NCI-H2227 (cell line): ENCODE measurements around the gene CD48.
"Not testable (repeated sequence)": the region's sequence is repeated elsewhere in the genome, so short reads cannot be mapped to it uniquely, and the experiment has no call there.

Source experiments
- DNase-seq: peaks from one replicate; lab custom pipeline; 2025; ENCODE audit not compliant: unreplicated experiment; lab: John Stamatoyannopoulos, UW

The CD48 gene

DNA sequence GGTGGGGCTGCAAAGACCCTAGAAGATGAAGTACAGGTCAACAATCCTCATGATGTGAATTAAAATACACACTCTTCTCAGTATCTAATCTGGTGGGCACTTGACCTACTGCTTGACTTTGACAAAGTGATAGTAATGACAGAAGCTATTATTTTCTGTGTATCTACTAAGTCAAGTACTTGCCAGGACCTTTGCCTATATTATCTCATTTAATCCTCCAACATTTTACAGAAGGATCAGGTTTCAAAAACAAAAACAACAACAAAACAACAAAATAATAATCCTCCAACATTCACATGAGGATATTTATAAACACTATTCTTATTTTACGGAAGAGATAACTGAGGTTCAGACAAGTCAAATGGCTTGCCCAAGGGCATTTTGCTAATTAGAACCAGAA, 4.4 kb upstream of the CD48 start:
- DNase-seq: no peak

DNA sequence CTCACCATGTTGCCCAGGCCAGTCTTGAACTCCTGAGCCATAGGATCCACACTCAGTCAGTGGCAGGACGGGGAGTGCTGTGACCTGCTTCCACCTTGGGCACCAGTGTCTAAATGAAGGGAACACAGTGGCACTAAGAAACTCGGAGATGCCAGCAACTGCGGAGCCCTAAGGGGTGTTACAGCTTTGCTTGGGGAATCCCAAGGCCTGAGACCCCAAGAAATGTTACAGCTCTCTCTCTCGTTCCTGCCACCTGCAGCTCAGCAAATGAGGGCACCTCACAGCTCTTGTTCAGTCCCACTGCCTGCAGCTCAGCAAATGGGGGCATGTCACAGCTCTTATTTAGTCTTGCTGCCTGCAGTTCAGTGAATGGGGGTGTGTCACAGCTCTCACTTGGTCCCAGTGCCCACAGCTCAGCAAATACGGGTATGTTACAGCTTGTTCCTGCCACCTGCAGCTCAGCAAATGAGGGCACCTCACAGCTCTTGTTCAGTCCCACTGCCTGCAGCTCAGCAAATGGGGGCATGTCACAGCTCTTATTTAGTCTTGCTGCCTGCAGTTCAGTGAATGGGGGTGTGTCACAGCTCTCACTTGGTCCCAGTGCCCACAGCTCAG, 2.5 kb upstream of the CD48 start:
- DNase-seq: not testable (repeated sequence)

DNA sequence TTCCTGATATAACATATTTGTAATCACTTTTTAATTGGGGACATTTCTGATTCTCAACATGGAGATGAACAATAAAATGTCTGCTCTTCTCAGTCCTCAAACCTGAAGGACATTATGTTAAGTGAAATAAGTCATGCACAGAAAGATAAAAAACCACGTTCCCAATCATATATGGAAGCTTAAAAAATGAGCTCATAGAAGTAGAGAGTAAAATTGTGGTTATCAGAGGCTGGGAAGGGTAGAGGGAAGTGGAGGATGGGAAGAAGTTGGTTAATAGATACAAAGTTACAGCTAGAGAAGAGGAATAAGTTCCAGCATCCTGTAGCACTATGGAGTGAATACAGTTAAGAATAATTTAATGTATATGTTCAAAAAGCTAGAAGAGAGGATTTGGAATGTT, 1.5 kb upstream of the CD48 start:
- no peak for DNase-seq

DNA sequence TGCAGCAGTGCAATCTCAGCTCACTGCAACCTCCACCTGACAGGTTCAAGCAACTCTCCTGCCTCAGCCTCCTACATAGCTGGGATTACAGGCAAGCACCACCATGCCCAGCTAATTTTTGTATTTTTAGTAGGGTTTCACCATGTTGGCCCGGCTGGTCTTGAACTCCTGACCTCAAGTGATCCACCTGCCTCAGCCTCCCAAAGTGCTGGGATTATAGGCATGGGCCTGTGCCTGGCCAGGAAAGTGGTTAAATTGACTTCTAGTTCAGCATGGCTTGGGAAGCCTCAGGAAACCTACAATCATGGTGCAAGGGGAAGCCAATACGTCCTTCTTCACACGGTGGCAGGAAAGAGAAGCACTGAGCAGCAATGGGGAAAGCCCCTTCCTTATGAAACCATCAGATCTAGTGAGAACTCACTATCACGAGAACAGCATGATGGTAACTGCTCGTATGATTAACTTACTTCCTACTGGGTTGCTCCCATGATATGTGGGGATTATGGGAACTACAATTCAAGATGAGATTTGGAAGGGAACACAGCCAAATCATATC, 981 bp upstream of the CD48 start:
- not testable (repeated sequence) for DNase-seq

DNA sequence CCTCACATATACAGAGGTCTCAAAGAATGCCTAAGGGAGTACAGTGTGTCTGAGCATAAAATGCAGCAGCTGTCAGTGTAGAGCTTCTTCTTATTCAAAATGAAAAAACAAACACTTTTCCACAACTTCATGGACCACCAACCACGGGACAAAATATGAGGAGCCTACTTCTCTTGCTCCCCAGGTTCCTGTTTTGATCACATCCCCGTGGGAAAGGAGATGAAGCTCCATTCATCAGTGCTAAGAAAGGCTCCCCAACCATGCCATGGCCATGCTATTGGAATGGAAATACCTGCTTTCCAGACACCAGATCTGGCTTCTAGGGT, 383 bp downstream of the CD48 start:
- no peak for DNase-seq

DNA sequence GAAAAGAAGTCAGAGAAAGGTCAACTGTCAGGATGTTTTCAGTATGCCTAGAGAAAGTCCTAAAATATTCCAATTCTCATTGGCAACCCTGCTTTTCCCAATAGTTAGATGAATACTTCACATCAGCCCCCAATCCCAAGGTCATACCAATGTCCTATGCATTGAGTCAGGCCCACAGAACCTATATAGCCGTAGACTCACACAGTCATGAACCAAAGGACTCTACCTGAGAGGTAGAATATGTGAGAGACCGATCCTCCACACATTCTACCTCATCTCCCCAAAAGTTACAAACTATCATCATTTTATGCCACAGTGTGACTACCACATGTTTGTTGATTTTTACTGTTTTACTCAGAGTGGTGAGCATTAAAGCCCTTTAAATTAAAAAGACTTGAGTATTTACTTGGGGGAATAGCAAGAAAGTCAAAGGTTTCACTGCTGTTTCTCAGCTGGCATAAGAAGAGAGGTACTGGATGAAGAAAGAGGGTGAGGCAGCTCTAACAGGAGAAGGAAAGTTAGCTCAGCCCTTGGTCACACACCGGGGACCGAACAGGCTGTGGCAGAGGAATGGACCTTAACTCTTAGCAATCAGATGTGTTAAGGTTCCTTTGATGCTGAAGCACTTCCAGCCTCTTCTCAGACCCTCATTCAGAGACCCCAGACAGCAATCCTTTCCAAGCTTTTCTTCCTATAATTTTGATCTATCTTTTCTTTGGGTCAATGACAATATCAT, 937 bp downstream of the CD48 start:
- no peak for DNase-seq

DNA sequence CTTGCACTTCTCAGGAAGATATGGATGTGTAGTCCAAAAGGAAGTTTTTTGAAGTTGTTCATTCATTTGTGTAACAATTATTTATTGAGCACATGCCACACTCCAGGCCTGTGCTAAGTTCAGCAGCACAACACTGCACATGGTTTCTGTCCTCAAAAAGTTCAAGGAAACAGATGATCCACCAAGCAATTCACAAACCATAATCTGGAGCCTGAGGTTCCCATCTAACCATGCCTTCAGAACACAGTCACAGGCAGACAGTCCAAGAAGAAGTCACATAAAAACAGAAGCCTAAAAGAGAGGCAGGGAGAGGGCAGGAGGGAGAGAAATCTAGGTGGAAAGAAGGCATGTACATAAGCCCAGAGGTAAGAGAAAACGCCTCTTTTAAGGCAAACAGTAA, 1.9 kb downstream of the CD48 start:
- no peak for DNase-seq

DNA sequence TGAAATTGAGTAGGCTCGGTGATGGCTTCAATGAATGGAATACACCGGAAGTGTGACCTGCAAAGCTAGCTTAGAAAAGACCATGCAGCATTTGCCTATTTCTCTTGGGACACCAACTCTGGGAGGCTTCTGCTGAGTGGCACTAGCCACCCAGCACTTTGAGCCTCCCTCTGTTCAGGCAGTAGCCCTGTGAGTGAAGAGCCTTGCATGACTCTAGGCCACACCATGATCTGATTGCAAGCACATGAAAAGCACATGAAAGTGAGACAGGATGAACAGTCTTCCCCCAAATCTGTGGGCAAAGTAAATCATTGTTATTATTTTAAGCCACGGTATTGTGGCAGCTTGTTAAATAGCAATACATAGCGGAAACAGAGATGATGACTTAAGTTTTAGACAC, 2.8 kb downstream of the CD48 start:
- no peak for DNase-seq

DNA sequence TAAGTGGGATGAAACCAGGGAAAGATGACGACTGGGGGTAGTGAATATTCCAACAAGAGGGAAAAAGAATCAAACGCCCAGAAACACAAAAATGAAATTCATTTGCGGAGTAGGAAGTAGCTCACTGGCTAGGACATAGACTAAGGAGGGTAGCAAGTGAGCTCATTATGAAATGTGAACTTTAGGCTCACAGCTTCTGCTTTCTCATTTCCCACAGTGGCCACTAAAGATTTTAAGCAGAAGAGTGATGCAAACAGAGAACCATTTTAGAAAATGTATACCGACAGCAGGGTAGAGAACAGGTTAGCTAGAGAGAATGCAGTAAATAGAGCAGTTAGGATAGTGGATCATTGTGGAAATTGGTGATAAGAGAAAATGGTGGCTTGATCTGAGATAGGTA, 3.5 kb downstream of the CD48 start:
- no peak for DNase-seq

DNA sequence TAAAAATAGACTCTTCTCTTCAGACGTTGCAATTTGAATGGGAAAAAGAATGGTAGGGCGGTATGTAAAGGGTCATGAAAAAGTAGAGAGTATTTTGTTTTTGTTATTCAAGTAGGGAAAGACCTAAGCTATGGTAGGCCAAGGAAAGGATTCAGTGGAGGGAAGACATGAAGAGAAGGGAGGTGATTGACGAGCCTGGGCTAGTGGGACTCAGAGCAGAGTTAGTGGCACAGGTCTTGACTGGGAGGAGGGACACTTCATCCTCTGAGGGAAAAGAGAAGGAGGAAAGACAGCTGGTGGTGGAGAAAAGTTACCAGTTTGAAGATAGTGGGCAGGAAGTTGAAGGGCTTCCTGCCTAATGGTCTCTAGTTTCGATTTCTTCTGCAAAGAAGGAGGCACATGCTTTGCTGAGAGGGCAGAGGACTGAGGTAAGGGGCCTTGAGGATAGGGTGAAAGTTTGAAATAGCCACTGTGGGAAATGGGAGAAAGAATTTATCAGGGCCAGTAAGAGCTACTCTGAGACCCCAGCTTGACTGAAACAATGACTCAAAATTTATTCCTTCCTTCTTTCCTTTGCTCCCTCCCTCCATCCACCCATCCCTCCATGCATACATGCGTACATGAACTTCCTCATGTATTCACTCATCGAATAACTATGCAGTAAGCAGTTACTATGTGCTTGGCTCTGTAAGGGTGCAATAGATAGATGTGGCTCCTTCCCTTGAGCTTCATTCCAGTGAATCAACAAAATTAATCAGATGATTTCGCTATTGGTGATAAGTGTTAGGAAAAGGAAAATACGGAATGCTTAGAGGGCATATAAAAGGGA, 4.2 kb downstream of the CD48 start:
- DNase-seq: no peak

DNA sequence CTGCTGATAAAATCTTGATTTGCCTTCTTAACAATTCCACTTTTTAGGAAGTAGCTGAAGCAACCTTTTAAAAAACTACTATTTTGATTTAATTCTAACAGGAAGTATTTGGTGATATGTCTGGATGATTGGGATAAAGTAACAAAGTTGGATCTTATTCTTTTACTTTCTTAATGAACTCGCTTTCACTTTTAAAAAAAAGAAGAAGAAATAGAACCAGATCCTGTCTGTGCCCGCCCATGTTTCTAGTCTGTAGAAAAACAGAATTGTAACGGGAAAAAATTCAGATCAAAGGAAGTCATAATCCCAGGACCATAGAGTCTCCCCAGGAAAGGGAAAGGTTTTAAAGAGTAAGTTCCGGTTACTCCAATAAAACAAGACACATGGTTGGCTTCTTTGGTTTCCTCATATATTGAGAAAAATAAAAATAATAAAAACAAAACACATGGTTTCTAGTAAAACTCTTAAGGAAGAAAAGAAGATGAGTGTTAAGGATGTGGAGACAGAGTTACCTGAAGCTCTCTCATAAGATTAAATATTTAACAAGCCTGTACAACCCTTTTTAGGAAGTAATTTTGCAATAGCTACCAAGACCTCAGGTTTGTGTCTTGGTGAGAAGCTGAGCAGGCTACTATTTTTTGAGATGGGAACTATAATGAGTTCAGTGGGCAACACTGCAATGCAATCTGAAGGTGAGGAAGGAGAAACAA, 4.9 kb downstream of the CD48 start:
- DNase-seq: no peak

DNA sequence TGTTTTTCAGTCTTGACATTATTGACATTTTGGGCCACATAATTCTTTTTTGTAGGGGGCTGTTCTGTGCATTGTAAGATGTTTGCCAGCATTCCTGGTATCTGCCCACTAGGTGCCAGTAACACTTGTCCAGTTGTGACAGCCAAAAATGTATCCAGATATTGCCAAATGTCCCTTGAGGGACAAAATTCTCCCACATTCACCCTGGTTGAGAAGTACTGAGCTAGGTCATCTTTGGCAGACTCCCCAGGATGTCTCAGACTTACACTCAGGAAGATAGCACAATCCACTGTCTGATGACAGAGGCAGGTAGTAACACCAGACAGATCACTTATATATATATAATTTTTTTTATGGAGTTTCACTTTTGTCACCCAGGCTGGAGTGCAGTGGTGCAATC, 5.9 kb downstream of the CD48 start:
- DNase-seq: no peak

DNA sequence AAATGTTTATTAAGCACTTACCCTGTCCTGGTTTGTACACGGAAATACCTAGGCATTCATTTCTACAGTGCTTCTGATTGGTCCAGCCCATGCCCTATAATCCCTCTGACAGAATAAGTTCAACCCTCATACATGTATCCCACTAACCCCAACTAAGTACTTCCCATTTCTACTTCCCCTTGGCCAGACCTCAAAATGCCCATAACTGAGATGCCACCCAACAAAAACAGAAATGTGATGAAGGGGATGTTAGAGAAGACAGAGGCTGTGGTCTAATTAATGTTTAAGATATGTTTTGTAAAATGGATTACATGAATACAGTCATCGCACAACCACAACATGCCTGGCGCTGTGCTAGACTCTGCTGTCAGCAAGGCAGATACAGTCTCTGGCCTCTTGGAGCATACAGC, 6.4 kb downstream of the CD48 start:
- not testable (repeated sequence) for DNase-seq

DNA sequence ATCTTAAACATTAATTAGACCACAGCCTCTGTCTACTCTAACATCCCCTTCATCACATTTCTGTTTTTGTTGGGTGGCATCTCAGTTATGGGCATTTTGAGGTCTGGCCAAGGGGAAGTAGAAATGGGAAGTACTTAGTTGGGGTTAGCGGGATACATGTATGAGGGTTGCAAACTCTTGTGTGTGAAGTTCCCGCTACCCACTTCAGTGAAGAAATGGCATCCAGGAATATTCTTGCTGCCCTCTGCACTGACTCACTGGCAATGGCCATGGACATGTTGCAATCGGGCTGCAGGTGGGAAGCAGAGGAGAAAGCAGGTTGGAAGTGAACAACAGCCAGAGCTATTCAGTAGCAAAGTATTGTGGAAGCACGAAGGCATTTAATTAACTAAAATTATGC, 7.4 kb downstream of the CD48 start:
- no peak for DNase-seq

DNA sequence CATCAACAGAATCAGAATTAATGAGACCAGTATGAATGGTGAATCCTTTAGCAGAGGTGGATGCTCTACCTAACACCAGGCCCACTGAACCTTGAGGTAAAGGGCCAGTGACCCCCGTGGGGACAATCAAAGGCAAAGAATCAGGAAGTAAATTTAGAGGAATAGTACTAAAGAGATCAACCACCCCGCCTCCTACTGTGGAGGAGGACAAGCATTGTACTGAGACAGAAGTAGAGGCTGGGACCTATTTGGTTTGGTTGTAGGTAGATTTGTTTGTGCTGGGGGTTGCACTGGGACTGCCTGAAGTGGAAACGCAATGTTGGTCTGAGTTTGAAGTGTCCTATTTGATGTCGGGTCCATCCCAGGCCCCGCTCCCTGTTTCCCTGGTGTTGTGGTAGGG, 9.5 kb downstream of the CD48 start:
- no peak for DNase-seq

DNA sequence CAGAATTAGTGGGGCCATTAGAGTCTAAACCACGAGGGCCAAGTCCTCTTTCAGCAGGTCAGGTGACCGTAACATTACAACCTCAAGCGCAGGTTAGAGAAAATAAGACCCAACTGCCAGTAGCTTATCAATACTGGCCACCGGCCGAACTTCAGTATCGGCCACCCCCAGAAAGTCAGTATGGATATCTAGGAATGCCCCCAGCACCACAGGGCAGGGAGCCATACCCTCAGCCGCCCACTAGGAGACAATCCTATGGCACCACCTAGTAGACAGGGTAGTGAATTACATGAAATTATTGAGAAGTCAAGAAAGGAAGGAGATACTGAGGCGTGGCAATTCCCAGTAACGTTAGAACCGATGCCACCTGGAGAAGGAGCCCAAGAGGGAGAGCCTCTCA, 19.2 kb downstream of the CD48 start:
- DNase-seq: not testable (repeated sequence)

DNA sequence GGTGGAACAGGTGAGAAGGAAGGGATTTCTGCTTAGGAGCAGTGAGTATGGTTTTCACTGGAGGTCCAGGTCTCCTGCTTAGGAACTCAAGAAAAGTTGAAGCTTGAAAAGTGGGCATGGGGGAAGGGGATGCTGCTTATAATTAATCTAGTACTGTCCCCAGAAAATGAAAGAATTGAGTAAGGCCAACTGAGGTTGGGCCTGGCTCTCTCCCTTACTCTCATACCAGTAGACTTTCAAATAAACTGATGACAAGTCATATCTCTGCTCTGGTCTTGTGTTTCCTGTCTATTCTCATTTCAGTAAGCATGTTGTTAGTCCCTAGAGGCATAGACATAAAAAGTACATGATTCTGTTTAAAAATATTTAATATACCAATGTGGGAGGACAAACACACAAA, 26.4 kb downstream of the CD48 start:
- no peak for DNase-seq

DNA sequence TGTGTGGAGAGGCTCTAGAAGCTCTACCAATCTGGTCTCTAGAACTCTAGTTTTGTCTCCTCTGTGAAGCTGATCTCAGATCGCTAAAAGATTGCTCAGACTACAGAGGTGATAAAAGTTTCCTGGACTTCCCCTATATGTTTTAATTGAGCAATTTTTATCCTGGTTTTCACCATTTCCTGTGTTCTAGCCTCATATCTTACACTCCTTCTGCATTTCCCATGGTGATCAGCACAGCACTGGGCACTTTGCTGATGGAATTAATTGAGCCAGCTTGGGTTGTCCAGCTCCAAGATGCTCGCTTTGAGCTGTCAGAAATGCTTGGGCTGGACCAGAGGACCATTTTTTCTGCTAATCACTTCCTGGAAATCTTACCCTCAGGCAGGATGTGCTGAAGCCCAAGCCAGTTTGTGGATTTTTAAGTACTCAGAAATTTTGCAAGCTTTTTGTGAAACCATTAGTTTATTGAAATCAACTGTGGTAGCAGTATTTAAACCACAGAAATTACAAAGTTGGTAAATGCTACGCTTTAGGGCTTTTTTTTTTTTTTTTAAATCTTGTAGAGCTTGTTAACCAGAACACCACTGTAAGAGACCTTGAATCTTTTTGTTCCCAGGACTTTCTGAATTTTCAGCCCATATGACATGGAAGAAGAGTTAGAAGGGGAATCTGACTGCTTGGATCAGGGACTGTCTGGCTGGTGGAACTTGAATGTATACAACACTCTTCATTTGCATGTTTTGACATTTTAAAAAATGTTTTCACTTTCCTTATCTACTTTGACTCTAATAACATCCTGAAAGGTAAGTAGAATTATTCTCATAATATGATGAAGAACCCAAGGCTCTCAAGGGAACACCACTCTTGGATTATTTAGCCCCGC, 28.4 kb downstream of the CD48 start:
- DNase-seq: no peak

DNA sequence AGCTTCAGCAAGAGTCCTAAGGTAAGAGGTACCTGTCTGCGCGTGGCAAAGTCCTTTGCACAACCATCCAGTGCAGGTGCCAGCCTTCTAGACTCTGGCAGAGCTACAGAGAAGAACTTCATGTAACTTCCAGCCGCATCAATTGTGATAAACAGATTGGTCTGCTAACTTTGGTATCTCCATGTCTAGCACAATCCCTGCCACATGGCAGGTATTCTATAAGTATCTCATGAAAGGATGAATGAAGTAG, 29.8 kb downstream of the CD48 start:
- DNase-seq: no peak

DNA sequence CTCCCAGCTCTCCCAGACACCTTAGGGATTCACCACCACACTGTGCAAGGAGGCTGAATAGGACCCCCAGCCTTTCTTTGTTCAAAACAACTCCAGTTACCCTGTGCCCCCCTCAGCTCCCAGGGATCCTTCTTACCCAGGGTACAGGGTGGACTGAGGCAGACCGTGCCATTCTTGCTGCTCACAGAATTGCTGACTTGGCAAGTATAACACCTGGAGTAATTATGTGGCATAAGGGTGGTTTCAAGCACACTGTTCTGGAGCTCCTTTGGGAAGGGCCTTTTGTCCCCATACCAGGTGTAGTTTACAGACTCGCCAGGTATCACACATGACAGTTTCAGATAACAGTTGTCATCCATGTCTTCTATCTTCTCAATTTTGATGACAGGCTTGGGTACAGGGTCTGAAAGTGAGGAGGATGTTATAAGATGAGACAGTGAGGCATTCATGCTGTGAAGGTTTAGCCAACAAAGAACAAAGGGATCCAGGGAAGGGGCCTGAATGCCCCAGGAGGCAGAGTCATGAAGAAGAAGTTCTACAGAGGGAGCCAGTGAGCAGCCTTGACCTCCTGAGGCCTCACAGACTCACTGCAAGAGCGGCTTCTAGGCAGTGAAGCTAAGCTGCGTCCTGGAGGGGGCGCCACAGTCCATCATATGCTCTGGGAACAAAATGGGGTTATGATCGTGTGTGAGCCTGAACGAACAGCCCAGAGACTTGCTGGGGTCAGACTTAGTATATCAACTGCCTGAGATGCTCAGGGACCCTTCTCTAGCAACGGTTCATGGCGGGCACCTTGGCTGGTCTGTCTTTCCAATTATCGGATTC, 30.3 kb downstream of the CD48 start:
- peak; percentile 10 for DNase-seq
